Thoracic aorta (tissue), 2 donors: ENCODE data around the gene IRF5. TPM values are rescaled to one million over a fixed set of nuclear protein-coding genes. Genes with fewer than 3 reads are reported as not detected.

ENCODE experiments used
- ATAC-seq: fragments of 150-250 bp; one replicate; pipeline ENCODE4 v1.8.0; 2017; ENCODE audit warnings: low read depth; ENCODE audit not compliant: insufficient number of reproducible peaks, low FRiP score
- DNase-seq: peaks from one replicate; pipeline ENCODE4 v3.0.0-alpha.2; 2020; ENCODE audit warnings: low spot score
- H3K27ac ChIP-seq, 2 donors: fragments of 200-600 bp; sonication (generic); 1 replicate in 1 of 2; 2 replicates in 1 of 2; pipeline ENCODE4 v1.5.1; 2016; ENCODE audit warnings: mild to moderate bottlenecking in 2 of 2, moderate library complexity in 2 of 2
- H3K27me3 ChIP-seq: fragments of 200-600 bp; sonication (generic); replicated peaks from 2 replicates; pipeline ENCODE4 v1.6.0; 2016; ENCODE audit warnings: mild to moderate bottlenecking; ENCODE audit not compliant: insufficient read depth
- H3K36me3 ChIP-seq: fragments of 200-600 bp; sonication (generic); one replicate; pipeline ENCODE4 v1.5.1; 2016
- H3K4me1 ChIP-seq, 2 donors: fragments of 200-600 bp; sonication (generic); 1 replicate in 1 of 2; 2 replicates in 1 of 2; pipeline versions ENCODE4 v1.5.1 to v1.6.0; 2016; ENCODE audit warnings: low read depth in 2 of 2, mild to moderate bottlenecking in 1 of 2; ENCODE audit not compliant: control insufficient read depth in 1 of 2
- H3K4me3 ChIP-seq: fragments of 200-600 bp; sonication (generic); 2 replicates; pipeline ENCODE4 v1.5.1; 2016; ENCODE audit warnings: mild to moderate bottlenecking
- H3K9me3 ChIP-seq: fragments of 200-600 bp; sonication (generic); 2 replicates; pipeline ENCODE4 v1.5.1; 2016
- CTCF ChIP-seq: fragments of 200-600 bp; sonication (generic); IDR thresholded peaks from one replicate; pipeline ENCODE4 v1.5.1; 2019; ENCODE audit warnings: antibody characterized with exemption
- total RNA-seq, 2 donors: library from RNA; depleted of rRNA; stranded (reverse); fragments of >200 nt; gene quantifications; one replicate each; pipeline versions ENCODE4 v1.1.0 to v1.2.3, GENCODE V29; 2016

IRF5 gene
- total RNA-seq, 2 donors from 2014 or later, result 11.9 to 25.0 TPM

GRCh38 chr7:128902761-128903585 lies 34.8 kb upstream of the IRF5 start:
- Histone ChIP-seq H3K4me3 (no peak overlapping the region), H3K27ac (no peak overlapping the region), H3K4me1 (no peaks in the 10 kb centered on the region), H3K36me3 (no peaks in the 10 kb centered on the region), H3K27me3 (no peaks in the 10 kb centered on the region), H3K9me3 (no peaks in the 10 kb centered on the region)
- no peak for TF ChIP-seq CTCF
- ATAC-seq (no peak), DNase-seq (no peak)

GRCh38 chr7:128903621-128904361 lies 33.9 kb upstream of the IRF5 start:
- H3K27me3 ChIP-seq, result no peaks in the 10 kb centered on the region
- no peaks in the 10 kb centered on the region for H3K36me3 ChIP-seq
- TF ChIP-seq CTCF, result no peak
- no peaks in the 10 kb centered on the region for H3K9me3 ChIP-seq
- ATAC-seq, result no peak
- no peaks in the 10 kb centered on the region for H3K4me1 ChIP-seq
- no peak overlapping the region for H3K4me3 ChIP-seq
- no peak overlapping the region for H3K27ac ChIP-seq
- DNase-seq, result no peak

GRCh38 chr7:128904381-128905197 lies 33.1 kb upstream of the IRF5 start:
- no peaks in the 10 kb centered on the region for H3K36me3 ChIP-seq
- peaks cover 0 to 5% of the 10 kb centered on the region in 2 donors for H3K4me1 ChIP-seq
- TF ChIP-seq CTCF, result peak; percentile 45
- no peak for ATAC-seq
- no peaks in the 10 kb centered on the region for H3K9me3 ChIP-seq
- no peak for DNase-seq
- H3K27me3 ChIP-seq, result no peaks in the 10 kb centered on the region
- H3K4me3 ChIP-seq, result no peak overlapping the region
- H3K27ac ChIP-seq, result no peak overlapping the region

- H3K4me3 ChIP-seq, result no peak overlapping the region
- H3K27ac ChIP-seq, result no peak overlapping the region
- no peaks in the 10 kb centered on the region for H3K27me3 ChIP-seq
- ATAC-seq (no peak), DNase-seq (no peak)
- H3K4me1 ChIP-seq, result peaks cover 0 to 13% of the 10 kb centered on the region in 2 donors
- H3K36me3 ChIP-seq, result no peaks in the 10 kb centered on the region
- H3K9me3 ChIP-seq, result no peaks in the 10 kb centered on the region
- TF ChIP-seq CTCF, result no peak
Measured at GRCh38 chr7:128906001-128906765, 31.5 kb upstream of the IRF5 start.
